ENCODE data around the gene MAN1A1.

- no peak for TF ChIP-seq CTCF (IDR thresholded peaks at IDR 0.05; ENCODE audit: insufficient read depth, low read length)
- TF ChIP-seq GABPA (IDR thresholded peaks at IDR 0.05; ENCODE audit: low read depth) = no peak
These were observed 191.3 kb downstream of the MAN1A1 start for GRCh38 chr6:119158057-119158848.

All from HL-60 (cell line).